IPS-NIHi11 (cell line): ENCODE measurements around the gene UBE2J1.

Source experiments
- DNase-seq: peaks from one replicate; pipeline ENCODE4 v3.0.0; 2012; ENCODE audit warnings: mixed read lengths, low spot score

UBE2J1 gene

DNA sequence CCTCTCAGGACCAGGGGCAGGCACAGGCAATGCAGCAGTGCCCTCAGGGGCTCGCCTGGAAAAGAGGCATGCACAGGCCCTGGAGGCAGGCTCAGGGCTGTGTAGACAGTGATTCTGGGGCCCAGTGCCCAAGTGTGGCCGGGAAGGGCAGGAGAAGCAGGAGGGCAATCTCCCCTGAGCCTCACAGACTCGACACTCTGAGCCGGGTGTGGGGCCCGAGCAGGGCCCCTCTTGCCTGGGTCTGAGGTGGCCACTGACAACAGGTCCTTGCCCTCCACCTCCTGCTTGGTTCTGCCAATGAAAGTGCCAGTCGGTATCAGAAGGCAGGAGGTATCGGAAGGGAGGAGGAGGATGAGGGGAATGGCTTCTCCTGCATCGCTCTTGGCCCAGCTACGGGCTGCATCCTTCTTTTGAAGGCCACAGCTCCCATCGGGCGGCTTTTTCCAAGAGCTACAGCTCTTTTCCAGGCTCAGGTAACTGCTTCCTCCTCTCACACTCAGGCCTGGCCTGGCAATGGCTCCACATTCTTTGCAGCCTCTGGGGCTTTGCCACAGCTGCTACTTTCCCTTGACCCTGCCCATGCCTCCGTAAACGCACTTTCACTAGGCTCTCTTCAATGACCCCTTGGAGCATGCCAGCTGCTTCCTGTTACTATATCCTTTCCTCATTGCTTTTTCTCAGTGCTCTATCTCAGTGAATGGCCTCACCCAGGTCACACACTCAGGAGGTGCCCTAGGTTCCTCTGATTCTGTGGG lies 61.9 kb downstream of the UBE2J1 start:
- DNase-seq = no peak

DNA sequence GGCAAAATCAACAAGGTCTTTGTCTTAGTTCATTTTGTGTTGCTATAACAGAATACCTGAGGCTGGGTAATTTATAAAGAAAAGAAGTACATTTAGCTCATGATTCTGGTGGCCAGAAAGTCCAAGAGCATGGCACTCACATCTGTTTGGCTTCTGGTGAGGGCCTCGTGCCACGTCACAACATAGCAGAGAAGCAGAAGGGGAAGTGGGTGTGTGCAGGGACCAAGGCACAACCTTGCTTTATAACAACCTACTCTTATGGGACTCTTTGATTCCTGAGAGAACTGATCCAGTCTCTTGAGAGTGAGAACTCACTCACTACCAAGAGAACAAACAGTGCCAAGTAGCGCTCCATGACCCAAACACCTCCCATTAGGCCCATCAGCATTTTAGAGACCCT lies 62.8 kb downstream of the UBE2J1 start:
- no peak for DNase-seq

DNA sequence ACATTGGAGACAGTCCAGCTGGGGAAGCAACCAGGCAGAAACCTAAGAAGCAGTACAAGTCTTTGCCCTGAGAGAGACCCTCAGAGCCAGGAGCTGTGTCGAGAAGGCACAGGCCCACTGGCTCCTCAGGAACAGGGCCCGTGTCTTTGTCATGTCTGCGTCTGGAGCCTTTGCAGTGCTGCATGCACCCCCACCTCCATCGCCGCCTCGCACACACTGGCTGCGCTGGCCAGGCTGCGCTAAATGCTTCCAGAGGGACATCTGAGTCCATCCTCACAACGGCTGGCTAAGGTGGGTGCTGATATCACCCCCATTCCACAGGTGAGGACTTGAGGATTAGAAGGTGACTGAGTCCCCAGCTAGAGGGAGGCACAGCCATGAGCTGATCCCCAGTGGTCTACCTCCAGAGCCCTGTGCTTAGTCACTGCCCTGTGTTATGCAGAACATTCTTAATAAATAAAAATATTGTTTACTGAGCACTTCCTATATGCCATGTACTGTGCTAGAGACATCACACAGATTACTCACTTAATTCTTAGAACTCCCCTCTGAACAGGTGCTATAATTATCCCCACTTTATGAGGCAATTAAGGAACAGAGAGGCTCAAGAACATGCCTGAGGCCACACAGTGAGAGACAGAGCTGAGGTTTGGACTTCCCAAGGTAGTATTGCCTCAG lies 65.0 kb downstream of the UBE2J1 start:
- DNase-seq = no peak

DNA sequence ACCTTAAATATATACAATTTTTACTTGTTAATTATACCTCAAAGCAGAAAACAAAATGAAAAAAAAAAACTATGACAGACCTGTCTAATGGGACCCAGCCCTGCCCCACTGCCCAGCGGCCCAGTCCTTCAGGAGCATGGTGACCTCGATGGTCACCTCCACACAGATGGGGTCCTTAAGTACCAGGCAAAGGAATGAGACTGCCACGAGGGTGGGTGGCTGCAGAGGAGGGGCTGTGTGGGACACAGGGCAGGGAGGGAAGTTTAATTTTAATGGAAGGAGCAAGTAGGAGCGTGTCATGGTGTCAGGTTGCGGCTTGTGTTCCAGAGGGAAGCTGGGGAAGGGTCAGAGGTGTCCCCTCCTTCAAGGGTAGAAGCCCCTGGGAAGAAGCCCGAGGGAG lies 66.0 kb downstream of the UBE2J1 start:
- no peak for DNase-seq

DNA sequence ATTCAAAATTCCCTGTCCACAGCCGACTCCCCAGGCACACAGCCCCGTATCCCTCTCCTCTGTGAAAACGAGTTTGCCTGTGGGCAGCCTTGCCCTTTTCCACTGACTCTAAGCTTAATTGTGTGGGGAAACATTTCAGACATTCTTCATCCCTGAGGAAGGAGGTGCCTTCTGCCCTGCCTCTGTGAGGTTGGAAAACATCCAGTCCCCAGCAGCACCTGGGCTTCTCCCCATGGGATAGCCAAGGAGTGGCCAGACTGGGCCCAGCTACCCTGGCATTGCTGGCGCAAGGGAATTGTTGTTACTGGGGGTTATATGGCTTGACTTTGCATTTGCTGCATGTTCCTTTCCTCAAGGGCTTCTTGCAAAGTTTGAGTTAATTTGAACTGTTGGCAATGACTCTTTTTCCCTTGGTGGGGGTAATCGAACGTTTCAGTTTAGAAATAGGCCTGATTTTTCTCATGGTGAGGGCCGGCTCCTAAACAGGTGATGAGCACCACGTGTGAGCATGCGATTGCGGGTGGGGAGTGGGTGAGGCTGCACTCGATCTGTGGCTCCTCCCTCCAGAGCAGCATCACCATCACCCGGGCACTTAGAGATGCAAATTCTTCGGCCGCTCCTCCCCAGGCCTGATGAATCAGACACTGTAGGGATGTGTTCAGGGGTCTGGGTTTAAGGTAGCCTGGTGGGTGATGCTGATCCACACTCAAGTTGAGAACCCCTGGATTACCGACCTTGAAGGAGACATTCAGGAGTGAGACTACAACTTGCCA lies 67.4 kb downstream of the UBE2J1 start:
- DNase-seq = no peak

DNA sequence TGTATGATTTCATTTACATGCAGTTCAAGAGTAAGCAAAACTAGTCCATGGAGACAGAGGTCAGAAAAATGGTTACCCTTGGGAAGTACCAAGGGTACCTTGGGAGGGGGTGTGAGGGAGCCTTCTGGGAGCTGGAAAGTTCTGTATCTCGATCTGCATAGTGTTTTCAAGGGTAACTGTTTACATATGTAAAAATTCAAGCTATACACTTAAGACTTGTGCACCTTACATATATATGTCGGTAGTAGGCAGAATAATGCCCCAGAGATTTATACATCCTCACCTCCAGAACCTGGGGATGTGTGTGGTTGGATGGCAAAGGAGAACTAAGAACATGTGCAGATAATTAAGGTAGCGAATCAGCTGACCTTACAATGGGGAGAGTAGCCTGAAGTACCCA lies 68.4 kb downstream of the UBE2J1 start:
- no peak for DNase-seq

DNA sequence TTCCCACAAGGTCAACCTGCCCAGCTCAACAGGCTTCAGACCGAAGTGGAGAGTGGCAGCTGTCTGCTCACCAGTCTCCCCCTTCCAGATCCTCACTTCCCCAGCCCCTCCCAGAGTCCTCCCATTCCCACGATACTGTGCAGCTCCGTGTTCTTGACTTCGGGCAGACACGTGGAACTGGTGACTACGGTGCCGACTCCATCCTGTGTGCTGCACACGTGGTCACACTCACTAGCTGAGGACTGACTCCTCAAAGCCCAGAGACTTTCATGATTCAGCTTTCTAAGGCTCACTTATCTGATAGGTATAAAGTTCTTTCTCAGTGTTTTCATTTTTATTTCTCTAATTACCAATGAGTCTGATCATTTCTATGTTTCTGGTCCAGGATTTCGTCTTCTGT lies 69.8 kb downstream of the UBE2J1 start:
- no peak for DNase-seq

DNA sequence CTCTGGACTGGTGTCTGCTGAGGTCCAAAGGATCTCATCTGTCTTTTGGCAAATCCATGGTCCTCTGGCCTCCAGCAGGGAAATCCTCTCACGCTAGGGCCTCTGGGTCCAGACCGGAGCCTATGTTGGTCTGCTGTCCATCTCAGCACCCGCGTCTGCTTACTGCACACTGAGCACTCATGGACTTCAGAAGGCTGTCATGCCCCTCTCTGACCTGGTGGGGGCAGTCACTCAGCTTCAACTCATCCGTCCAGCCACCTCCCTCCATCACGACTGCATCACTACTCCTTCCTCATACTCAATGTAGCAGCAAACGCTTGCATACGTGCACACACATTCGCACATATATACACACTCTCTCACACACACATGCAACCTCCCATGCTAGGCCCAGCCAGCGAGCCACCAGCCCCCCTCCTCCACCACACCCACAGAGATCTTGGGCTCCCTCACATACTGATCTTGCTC lies 70.7 kb downstream of the UBE2J1 start:
- peak; percentile 93 for DNase-seq

DNA sequence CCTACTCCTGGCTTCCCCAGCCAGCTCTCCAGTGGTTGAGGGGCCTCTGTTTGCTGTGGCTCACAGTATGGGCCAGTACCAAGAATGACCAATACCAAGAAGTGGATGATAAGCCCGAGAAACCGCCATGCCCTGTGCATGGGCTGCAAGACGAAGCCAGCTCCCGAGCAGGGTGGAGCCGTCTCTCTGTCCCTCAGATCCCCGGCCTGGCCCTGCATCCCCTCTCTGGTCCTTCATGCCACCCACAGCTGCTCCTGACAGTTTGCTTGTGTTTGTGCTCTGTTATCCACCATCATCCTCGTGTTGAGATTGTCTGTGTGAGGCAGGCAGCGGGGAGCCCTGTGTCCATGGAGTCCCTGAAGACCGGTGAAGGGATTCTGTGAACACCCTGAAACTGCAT lies 73.6 kb downstream of the UBE2J1 start:
- DNase-seq = no peak
